ENCODE results near the gene ZFP14. TPM values are rescaled to one million over a fixed set of nuclear protein-coding genes. Genes with fewer than 3 reads are reported as not detected.

Gene ZFP14
- total RNA-seq, 1 experiment from 2014 or later, result 7.9 TPM

DNA sequence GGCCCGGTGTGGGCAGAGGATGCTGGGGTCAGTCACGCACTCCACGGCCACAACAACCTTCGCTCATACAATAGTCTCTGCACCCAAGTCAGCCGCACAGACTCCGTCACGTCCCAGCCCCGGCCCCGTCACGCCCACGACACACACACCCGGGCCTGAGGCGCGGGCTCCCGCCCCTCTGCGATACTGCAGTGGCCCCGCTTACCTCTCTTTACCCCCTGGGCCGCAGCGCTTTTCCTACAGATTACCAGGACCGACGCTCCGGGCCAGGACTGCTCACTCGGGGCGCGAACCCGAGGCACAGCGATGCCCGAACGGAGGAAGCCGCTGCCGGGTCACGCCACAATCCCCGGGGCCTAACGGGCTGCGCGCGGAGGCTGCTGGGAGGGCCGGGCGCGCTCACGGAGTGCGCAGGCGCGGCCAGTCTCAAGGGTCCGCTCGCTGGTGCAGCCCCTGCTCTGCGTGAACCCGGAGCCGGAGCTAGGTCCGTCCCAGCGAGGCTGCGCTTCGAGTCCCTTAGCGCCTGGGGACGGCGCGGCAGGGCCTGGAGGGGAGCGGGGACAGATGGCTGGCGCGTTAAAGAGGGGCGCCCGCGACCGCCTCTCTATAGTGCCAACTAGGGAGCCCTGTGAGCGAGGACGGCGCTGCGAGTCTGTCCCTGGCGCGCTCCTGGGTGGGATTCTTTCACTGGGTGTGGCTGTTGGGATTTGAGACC is 39.4 kb upstream of the ZFP14 start, which contains the start of gene ZFP82 (continued):
- TF ChIP-seq USF1 (CRISPR knock-in tag; IDR thresholded peaks at IDR 0.05) (peak; percentile 35; the same call in 1 of the 2 replicates), TP53 (CRISPR knock-in tag; IDR thresholded peaks at IDR 0.05) (peak; percentile 94), USF2 (CRISPR knock-in tag; IDR thresholded peaks at IDR 0.05) (peak; percentile 42), FOXK1 (CRISPR knock-in tag; IDR thresholded peaks at IDR 0.05) (peak; percentile 78), ERG (CRISPR knock-in tag; IDR thresholded peaks at IDR 0.05) (no peak), ZNF138 (CRISPR knock-in tag; conservative IDR thresholded peaks at IDR 0.05) (peak; percentile 85; the same call in 1 of the 2 replicates)
- TF ChIP-seq, protein P1, sequence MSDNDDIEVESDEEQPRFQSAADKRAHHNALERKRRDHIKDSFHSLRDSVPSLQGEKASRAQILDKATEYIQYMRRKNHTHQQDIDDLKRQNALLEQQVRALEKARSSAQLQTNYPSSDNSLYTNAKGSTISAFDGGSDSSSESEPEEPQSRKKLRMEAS (CRISPR knock-in tag; IDR thresholded peaks at IDR 0.05), result peak; percentile 88
- TF ChIP-seq, protein P2, sequence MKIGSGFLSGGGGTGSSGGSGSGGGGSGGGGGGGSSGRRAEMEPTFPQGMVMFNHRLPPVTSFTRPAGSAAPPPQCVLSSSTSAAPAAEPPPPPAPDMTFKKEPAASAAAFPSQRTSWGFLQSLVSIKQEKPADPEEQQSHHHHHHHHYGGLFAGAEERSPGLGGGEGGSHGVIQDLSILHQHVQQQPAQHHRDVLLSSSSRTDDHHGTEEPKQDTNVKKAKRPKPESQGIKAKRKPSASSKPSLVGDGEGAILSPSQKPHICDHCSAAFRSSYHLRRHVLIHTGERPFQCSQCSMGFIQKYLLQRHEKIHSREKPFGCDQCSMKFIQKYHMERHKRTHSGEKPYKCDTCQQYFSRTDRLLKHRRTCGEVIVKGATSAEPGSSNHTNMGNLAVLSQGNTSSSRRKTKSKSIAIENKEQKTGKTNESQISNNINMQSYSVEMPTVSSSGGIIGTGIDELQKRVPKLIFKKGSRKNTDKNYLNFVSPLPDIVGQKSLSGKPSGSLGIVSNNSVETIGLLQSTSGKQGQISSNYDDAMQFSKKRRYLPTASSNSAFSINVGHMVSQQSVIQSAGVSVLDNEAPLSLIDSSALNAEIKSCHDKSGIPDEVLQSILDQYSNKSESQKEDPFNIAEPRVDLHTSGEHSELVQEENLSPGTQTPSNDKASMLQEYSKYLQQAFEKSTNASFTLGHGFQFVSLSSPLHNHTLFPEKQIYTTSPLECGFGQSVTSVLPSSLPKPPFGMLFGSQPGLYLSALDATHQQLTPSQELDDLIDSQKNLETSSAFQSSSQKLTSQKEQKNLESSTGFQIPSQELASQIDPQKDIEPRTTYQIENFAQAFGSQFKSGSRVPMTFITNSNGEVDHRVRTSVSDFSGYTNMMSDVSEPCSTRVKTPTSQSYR (CRISPR knock-in tag; IDR thresholded peaks at IDR 0.05), result 0 out of 2 replicates have a peak, but pooled peaks have one; percentile 18

DNA sequence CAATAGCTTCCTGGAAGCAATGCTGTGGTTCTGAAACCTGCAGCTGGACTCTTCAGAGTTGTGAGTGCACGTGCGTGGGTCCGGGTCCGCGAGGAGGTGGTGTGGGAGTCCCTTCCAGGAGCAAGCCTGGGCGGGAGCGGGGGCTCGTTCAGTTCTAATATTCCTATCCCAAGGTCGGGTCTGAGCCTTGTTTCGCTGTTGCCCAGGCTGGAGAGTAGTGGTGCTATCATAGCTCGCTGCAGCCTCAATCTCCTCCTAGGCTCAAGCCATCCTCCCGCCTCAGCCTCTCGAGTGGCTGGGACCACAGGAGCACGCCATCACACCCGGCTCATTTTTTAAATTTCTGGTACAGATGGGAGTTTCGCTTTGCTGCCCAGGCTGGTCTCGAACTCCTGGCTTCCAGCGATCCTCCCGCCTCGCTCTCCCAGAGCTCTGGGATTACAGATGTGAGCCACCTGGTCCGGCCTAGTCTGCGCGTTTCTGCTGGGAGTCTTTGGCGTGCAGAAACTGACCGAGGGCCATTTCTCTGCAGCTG is 38.8 kb upstream of the ZFP14 start:
- ATAC-seq, result peak; percentile 3; the same call in 1 of the 2 replicates
- peak; percentile 32 for DNase-seq (ENCODE audit: low spot score)
- Mint-ChIP-seq H3K9me3 (no peaks in the 10 kb centered on the region), H3K27me3 (ENCODE audit: low read depth) (peaks cover 42% of the 10 kb centered on the region), H3K27ac (peak overlapping the region; percentile 60; the same call in 1 of the 2 replicates), H3K4me3 (peak overlapping the region; percentile 90), H3K36me3 (peaks cover 14% of the 10 kb centered on the region), H3K4me1 (peaks cover 26% of the 10 kb centered on the region)
- ChIA-PET POLR2A (interaction anchor here (1.5 kb wide), 1 partner anchor 111 kb away, joined by 3 read pairs; no protein-coding TSS in a partner anchor), CTCF (no interaction called here)
- TF ChIP-seq, protein P3, sequence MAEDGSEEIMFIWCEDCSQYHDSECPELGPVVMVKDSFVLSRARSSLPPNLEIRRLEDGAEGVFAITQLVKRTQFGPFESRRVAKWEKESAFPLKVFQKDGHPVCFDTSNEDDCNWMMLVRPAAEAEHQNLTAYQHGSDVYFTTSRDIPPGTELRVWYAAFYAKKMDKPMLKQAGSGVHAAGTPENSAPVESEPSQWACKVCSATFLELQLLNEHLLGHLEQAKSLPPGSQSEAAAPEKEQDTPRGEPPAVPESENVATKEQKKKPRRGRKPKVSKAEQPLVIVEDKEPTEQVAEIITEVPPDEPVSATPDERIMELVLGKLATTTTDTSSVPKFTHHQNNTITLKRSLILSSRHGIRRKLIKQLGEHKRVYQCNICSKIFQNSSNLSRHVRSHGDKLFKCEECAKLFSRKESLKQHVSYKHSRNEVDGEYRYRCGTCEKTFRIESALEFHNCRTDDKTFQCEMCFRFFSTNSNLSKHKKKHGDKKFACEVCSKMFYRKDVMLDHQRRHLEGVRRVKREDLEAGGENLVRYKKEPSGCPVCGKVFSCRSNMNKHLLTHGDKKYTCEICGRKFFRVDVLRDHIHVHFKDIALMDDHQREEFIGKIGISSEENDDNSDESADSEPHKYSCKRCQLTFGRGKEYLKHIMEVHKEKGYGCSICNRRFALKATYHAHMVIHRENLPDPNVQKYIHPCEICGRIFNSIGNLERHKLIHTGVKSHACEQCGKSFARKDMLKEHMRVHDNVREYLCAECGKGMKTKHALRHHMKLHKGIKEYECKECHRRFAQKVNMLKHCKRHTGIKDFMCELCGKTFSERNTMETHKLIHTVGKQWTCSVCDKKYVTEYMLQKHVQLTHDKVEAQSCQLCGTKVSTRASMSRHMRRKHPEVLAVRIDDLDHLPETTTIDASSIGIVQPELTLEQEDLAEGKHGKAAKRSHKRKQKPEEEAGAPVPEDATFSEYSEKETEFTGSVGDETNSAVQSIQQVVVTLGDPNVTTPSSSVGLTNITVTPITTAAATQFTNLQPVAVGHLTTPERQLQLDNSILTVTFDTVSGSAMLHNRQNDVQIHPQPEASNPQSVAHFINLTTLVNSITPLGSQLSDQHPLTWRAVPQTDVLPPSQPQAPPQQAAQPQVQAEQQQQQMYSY (CRISPR knock-in tag; IDR thresholded peaks at IDR 0.05), result no peak
- no peak for TF ChIP-seq KAT7 (CRISPR knock-in tag; IDR thresholded peaks at IDR 0.05; ENCODE audit: borderline replicate concordance)
- TF ChIP-seq ZNF138 (CRISPR knock-in tag; conservative IDR thresholded peaks at IDR 0.05), result 0 out of 2 replicates have a peak, but pooled peaks have one; percentile 34

DNA sequence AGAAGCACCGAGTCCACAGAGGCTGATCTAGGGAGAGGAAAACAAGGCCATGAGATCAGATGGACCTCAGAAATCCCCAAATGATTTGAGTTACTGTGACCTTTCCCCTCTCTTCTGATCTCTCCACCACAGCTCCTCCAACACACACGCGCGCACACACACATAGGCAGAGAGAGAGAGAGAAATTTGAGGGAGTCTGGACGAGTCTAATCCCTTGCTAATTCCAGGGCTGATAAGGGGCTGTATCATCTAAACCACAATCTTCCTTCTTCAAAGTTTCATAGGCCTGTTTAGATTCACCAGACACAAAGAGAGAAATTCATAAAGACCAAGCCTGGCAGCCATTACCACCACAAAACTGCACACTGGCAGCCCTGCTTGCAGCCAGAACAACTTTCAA is 30.8 kb upstream of the ZFP14 start:
- ATAC-seq (no peak), DNase-seq (ENCODE audit: low spot score) (no peak)
- no peaks in the 10 kb centered on the region for H3K27me3 Mint-ChIP-seq (ENCODE audit: low read depth)
- POLR2A ChIA-PET, result no interaction called here
- H3K4me3 Mint-ChIP-seq, result no peak overlapping the region
- H3K9me3 Mint-ChIP-seq, result no peaks in the 10 kb centered on the region
- peaks cover 56% of the 10 kb centered on the region for H3K36me3 Mint-ChIP-seq
- no peak overlapping the region for H3K27ac Mint-ChIP-seq
- H3K4me1 Mint-ChIP-seq, result no peaks in the 10 kb centered on the region
- TF ChIP-seq IRF2 (CRISPR knock-in tag; IDR thresholded peaks at IDR 0.05; ENCODE audit: borderline replicate concordance, low read depth), result no peak
- no peak for TF ChIP-seq OVOL2 (CRISPR knock-in tag; IDR thresholded peaks at IDR 0.05; ENCODE audit: borderline replicate concordance)
- TF ChIP-seq HMGA2 (CRISPR knock-in tag; IDR thresholded peaks at IDR 0.05), result no peak
- TF ChIP-seq ZSCAN18 (CRISPR knock-in tag; IDR thresholded peaks at IDR 0.05), result no peak
- TF ChIP-seq RORB (CRISPR knock-in tag; IDR thresholded peaks at IDR 0.05), result no peak
- CTCF ChIA-PET, result no interaction called here
